Measurements from ENCODE around the gene KANSL1.
A peak's percentile ranks its signal among the peaks of the same experiment; 100 is the strongest.
"Not testable (repeated sequence)": the region's sequence is repeated elsewhere in the genome, so short reads cannot be mapped to it uniquely, and the experiment has no call there.

The KANSL1 gene

GRCh38 chr17:46191322-46192188, 1.7 kb downstream of the KANSL1 start:
- peak; percentile 15 for DNase-seq

GRCh38 chr17:46190763-46191162, 2.5 kb downstream of the KANSL1 start:
- DNase-seq, result no peak

- DNase-seq, result peak; percentile 43
Observed at GRCh38 chr17:46186827-46187235, 6.4 kb downstream of the KANSL1 start.

- DNase-seq, result no peak
Observed at GRCh38 chr17:46184696-46185095, 8.5 kb downstream of the KANSL1 start.

- not testable (repeated sequence) for DNase-seq
Observed at GRCh38 chr17:46183383-46183782, 9.8 kb downstream of the KANSL1 start.

GRCh38 chr17:46182961-46183360, 10.3 kb downstream of the KANSL1 start:
- DNase-seq, result no peak

- DNase-seq, result no peak
Observed at GRCh38 chr17:46181940-46182339, 11.3 kb downstream of the KANSL1 start.

- DNase-seq, result not testable (repeated sequence)
Observed at GRCh38 chr17:46181316-46181715, 11.9 kb downstream of the KANSL1 start.

- DNase-seq, result no peak
Observed at GRCh38 chr17:46180892-46181274, 12.3 kb downstream of the KANSL1 start.

GRCh38 chr17:46180185-46180891, 12.9 kb downstream of the KANSL1 start:
- not testable (repeated sequence) for DNase-seq

GRCh38 chr17:46179375-46179999, 13.7 kb downstream of the KANSL1 start:
- DNase-seq, result no peak

- no peak for DNase-seq
Observed at GRCh38 chr17:46178550-46179214, 14.5 kb downstream of the KANSL1 start.

GRCh38 chr17:46176975-46177374, 16.3 kb downstream of the KANSL1 start:
- no peak for DNase-seq

- no peak for DNase-seq
Observed at GRCh38 chr17:46175891-46176290, 17.3 kb downstream of the KANSL1 start.

- no peak for DNase-seq
Observed at GRCh38 chr17:46173153-46173552, 20.1 kb downstream of the KANSL1 start.

GRCh38 chr17:46171939-46172338, 21.3 kb downstream of the KANSL1 start:
- peak; percentile 18 for DNase-seq

GRCh38 chr17:46170639-46171429, 22.4 kb downstream of the KANSL1 start:
- no peak for DNase-seq

GRCh38 chr17:46169913-46170638, 23.2 kb downstream of the KANSL1 start:
- DNase-seq, result no peak

GRCh38 chr17:46167826-46168569, 25.2 kb downstream of the KANSL1 start:
- DNase-seq, result no peak

GRCh38 chr17:46167267-46167666, 26.0 kb downstream of the KANSL1 start:
- DNase-seq, result no peak

All from CD4-positive, alpha-beta T cell treated with Interleukin-6 for 4 hours (primary cell).